GM12892 (cell line): ENCODE data around the gene ZNHIT1.

Experiments
- POLR2A ChIP-seq: IDR thresholded peaks from 2 replicates; pipeline ENCODE4 v1.6.1; 2011; ENCODE audit warnings: low read depth, low read length, control low read depth
- POLR2AphosphoS5 ChIP-seq: IDR thresholded peaks from 2 replicates; pipeline ENCODE4 v1.6.1; 2011; ENCODE audit warnings: low read depth, low read length, control low read depth
- TAF1 ChIP-seq: IDR thresholded peaks from 2 replicates; pipeline ENCODE4 v1.6.1; 2011; ENCODE audit warnings: low read depth, mild to moderate bottlenecking, control low read depth, low read length, borderline replicate concordance

- TF ChIP-seq POLR2AphosphoS5 = no peak
- no peak for TF ChIP-seq POLR2A
- no peak for TF ChIP-seq TAF1
These were observed 22.5 kb downstream of the ZNHIT1 start for GRCh38 chr7:101240226-101241014.
